Activated T-cell treated with anti-CD3 and anti-CD28 coated beads for 24 hours (primary cell): ENCODE measurements around the gene ARHGEF25.
"Not testable (repeated sequence)": the region's sequence is repeated elsewhere in the genome, so short reads cannot be mapped to it uniquely, and the experiment has no call there.

ENCODE experiments used
- DNase-seq: peaks from one replicate; pipeline ENCODE4 v3.0.0-alpha.2; 2020; ENCODE audit warnings: low read depth

Gene ARHGEF25

DNA sequence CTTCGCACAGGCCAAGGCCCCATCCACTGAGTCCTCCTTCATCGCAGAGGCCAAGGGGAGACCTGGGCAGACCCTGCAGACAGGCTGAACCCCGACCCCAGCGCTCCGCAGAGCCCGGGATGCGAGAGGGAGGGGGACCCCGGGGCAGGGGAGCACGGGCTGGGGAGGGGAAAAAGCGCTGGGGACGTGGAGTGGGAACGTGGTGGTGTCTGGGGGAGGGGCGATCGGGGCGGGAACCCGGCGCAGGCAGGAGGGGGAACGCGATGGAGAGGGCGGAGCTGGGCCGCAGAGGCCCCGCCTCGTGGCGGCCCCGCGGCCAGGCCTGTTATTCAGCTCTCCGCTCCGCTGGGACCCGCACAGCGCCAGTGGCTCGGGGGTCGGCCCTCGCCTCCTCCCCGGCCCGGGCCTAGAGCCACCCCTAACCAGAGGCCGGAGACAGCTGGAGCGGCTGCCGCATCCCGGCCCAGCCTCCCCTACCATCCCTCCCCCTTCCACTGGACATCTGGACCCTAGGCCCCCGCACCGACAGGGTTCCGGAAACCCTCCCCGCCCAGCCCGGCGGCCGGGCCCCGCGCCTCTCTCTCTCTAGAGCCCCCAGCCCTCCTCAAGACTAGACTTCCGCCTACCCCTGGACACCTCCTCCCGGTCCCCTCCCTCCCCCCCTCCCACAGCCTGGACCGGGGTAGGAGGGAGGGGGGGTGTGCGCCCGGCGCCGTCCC, at the start of gene ARHGEF25:
Gene ARHGEF25, plus strand, starts transcription at position 328 of the 719 bp plus-strand sequence. CDS start 460 bp downstream, outside the sequence.
- peak; percentile 30 for DNase-seq

GRCh38 chr12:57563358-57563757, 47.9 kb upstream of the ARHGEF25 start:
- no peak for DNase-seq

GRCh38 chr12:57564178-57564740, 47.0 kb upstream of the ARHGEF25 start:
- no peak for DNase-seq

DNA sequence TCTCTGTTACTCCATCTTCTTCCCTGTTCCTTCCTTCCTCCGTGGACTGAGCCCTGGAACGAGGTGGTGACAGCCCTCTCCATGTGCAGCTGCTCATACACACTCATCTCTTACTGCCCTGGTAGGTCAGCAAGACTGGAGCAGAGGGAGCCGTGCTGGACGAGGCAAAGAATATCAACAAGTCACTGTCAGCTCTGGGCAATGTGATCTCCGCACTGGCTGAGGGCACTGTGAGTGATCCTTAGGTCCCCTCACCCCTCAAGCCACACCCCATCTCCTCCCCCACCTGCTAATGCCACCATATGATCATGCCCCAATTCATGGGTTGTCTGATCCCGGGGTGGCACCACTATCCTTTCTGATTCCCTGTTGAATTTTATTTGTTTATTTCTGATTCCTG, 42.4 kb upstream of the ARHGEF25 start:
- DNase-seq, result no peak

GRCh38 chr12:57569858-57570257, 41.4 kb upstream of the ARHGEF25 start:
- DNase-seq, result no peak

GRCh38 chr12:57570438-57570837, 40.8 kb upstream of the ARHGEF25 start:
- not testable (repeated sequence) for DNase-seq

DNA sequence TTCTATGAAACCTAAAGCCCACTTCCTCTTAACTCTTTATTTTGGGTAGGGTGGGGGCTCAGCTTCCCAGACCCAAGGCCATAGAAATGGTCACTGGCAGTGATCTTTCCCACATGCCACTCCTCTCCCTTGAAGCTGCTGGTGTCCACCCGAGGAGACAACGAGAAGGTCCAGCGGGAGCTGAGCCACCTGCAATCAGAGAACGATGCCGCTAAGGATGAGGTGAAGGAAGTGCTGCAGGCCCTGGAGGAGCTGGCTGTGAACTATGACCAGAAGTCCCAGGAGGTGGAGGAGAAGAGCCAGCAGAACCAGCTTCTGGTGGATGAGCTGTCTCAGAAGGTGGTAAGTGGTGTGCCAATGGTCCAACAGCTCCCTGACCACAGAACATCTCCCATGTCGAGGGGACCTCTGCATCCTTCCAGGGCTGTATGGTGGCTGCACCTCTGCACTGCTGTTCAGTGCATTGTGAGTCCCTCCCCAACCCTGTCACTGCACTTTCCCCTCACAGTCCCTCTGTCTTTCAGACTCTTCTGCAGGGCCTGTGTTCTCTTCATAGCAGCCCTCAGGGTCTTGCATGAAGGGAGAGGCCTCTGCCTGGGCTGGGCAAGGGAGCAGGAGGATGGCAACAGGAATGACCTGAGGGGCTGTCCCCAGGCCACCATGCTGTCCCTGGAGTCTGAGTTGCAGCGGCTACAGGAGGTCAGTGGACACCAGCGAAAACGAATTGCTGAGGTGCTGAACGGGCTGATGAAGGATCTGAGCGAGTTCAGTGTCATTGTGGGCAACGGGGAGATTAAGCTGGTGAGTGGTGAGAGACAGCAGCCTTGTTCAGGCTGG, 39.1 kb upstream of the ARHGEF25 start:
- DNase-seq, result no peak

DNA sequence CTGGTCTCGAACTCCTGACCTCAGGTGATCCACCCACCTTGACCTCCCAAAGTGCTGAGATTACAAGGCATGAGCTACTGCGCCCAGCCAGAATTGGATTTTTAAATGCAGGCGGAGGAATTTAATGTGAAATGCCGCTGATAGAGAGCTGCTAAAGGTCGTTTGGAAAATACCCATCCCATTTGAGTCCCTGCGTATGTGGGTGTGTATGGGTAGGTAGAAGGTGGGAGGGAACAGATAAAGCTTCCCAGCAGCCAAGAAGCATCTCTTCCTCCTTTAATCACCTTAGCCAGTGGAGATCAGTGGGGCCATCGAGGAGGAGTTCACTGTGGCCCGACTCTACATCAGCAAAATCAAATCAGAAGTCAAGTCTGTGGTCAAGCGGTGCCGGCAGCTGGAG, 36.4 kb upstream of the ARHGEF25 start:
- no peak for DNase-seq

GRCh38 chr12:57575771-57576612, 35.2 kb upstream of the ARHGEF25 start:
- DNase-seq, result no peak

- DNase-seq, result no peak
These were observed 34.5 kb upstream of the ARHGEF25 start for GRCh38 chr12:57576613-57577160.

DNA sequence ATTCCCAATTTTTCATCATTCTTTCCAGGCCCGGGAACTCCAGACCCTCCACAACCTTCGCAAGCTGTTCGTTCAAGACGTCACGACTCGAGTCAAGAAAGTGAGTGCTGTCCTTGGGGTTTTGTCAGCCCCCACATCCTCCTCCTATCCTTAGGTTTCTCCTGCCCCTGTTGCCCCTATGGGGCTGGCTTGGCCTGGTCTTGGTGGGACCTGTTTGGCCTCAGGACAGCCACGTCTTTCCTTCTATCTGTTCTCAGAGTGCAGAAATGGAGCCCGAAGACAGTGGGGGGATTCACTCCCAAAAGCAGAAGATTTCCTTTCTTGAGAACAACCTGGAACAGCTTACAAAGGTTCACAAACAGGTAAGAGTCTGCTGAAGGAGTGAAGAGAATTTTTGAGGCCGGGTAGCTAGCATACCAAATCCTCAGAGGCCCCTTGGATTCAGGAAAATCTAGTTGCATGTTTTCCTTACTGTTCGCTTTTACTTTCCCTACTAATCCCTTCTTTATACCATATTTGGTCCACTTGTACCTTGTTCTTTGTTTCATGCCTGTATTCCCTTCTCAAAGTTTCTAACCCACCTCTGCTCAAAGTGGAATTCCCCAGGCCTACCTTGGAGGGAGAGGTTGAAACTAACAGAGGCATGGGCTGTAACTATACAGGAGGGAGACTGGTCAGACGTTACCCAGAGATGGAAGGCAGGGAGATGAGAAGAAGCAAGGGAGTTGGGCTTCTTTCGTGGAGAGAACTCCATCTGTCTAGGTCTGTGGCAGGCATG, 33.1 kb upstream of the ARHGEF25 start:
- no peak for DNase-seq

GRCh38 chr12:57579011-57579410, 32.2 kb upstream of the ARHGEF25 start:
- no peak for DNase-seq

- no peak for DNase-seq
These were observed 31.4 kb upstream of the ARHGEF25 start for GRCh38 chr12:57579677-57580465.

- no peak for DNase-seq
These were observed 30.8 kb upstream of the ARHGEF25 start for GRCh38 chr12:57580466-57580795.

DNA sequence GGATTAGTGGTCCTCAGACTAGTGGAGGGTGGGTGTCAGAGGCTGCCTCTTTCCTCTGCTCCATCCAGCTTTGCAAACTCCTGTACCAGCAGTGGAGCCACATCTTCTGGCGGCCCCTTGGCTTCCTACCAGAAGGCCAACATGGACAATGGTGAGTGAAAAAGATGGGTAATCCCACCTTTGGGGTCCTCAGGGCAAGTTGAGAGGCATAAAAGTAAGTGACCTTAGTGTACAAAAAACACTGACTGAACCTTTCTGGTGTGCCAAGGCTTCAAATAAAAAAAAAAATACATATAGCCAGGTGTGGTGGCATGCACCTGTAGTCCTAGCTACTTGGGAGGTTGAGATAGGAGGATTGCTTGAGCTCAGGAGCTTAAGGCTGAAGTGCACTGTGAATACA, 29.4 kb upstream of the ARHGEF25 start:
- DNase-seq, result no peak

DNA sequence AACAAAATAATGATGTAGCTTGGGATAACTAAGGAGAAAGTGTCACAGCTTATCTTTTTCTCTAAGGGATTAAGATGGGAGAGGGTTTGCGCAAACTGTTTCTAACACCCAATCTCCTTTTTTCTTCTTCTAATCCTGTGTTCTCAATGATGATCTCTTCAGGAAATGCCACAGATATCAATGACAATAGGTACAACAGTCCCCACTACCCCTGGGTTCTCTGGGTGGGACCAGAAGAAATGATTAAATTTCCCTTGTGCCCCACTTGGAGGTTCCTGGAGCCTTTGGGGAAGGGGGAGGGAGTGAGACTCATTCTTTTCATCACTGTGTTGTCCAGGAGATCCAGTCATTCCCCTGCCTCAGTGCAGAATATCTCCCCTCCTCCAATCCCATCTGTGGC, 28.8 kb upstream of the ARHGEF25 start:
- no peak for DNase-seq

DNA sequence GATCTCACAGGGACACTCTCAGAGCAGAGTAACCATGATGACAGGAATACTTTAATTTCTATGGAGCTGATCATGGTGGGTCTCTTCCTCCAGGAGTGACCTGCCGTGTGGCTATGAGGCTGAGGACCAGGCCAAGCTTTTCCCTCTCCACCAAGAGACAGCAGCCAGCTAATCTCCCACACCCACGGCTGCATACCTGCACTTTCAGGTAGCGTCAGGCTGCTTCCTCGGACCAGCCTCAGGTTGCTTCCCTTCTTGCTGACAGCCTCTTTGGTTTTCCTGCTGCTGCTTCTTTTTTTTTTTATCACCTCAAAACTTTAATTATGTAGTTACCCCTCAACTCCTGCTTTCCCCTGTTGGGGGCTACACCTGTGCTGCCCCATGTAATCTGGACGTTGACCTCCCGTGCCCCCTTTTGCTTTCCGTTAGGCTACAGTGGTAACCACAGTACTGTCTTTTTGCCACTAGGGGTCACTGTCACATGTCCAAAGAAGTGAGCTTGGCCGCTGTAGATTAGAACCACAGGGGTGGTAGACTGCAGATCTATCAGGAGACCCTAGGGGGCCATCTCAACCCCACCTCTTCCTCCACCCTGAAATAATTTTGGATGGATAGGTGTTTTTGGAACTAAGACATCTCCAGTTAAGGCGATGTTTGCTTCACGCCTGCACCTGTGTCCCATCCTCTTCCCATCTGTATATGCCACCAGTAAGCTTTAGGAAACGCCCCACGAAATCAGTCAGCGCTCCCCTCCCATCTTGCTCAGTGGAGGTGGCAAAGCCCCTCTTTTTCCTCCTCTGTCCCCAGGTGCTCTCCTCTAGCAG, 28.0 kb upstream of the ARHGEF25 start:
- peak; percentile 62 for DNase-seq

DNA sequence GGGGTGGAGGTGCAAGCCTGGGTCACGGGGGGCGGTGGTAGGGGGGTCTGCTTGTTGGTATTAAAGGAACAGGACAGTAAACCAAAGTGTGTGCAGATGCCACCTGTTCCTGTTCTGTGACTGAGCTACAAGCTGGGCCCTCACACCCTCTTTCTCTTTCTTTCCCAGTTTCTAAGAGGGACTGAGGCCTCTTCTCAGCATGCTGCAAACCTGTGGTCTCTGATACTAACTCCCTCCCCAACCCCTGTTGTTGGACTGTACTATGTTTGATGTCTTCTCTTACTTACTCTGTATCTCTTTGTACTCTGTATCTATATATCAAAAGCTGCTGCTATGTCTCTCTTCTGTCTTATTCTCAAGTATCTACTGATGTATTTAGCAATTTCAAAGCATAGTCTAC, 27.2 kb upstream of the ARHGEF25 start:
- no peak for DNase-seq

DNA sequence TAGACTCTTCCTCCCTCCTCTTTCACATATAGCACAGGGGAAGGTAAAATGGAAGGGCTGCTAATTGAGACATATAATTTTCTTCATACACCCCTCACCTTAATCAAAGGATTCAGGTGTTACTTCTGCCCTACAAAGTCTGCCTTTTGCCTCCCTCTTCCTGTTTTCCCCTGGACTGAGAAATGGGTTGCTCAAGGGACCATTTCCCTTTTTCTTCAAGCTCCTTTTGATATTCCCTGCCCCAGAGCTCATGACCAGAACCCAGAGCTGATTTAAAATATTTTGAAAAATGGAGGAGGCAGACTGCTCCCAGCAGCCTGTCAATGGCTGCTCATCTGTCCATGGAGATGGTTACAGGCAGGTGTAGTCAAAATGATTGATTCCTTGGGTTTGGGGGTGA, 26.5 kb upstream of the ARHGEF25 start:
- no peak for DNase-seq
